Osteoblast (primary cell): Measurements from ENCODE around the gene RBBP8NL. TPM values are rescaled to one million over a fixed set of nuclear protein-coding genes. Genes with fewer than 3 reads are reported as not detected.
"Not testable (repeated sequence)": the region's sequence is repeated elsewhere in the genome, so short reads cannot be mapped to it uniquely, and the experiment has no call there.

Experiments used
- DNase-seq: peaks from one replicate; pipeline ENCODE4 v3.0.0; 2011; ENCODE audit warnings: low spot score, mixed read lengths; ENCODE audit not compliant: insufficient read length; ENCODE audit errors: missing footprints
- H2AFZ ChIP-seq: 2 replicates; pipeline ENCODE4 v1.6.0; 2011; ENCODE audit warnings: mild to moderate bottlenecking, low read length
- H3K27ac ChIP-seq: 2 replicates; pipeline ENCODE4 v1.5.1; 2011; ENCODE audit warnings: mild to moderate bottlenecking, low read depth, low read length, moderate library complexity
- H3K27me3 ChIP-seq: 2 replicates; pipeline ENCODE4 v1.6.0; 2012; ENCODE audit warnings: mild to moderate bottlenecking, control low read depth, inconsistent platforms, low read length, moderate library complexity; ENCODE audit not compliant: insufficient read depth
- H3K36me3 ChIP-seq: 2 replicates; pipeline ENCODE4 v1.5.1; 2011; ENCODE audit warnings: mild to moderate bottlenecking, low read length, control low read depth, moderate library complexity; ENCODE audit not compliant: insufficient read depth
- H3K4me1 ChIP-seq: 2 replicates; pipeline ENCODE4 v1.5.1; 2011; ENCODE audit warnings: mild to moderate bottlenecking, low read length, control low read depth, moderate library complexity; ENCODE audit not compliant: insufficient read depth
- H3K4me2 ChIP-seq: 2 replicates; pipeline ENCODE4 v1.6.0; 2011; ENCODE audit warnings: mild to moderate bottlenecking, low read length; ENCODE audit not compliant: insufficient read depth
- H3K4me3 ChIP-seq: fragments of 200-600 bp; sonication (generic); 3 replicates; pipeline ENCODE4 v1.5.1; 2012; ENCODE audit warnings: mild to moderate bottlenecking, low read length, inconsistent platforms; ENCODE audit not compliant: insufficient read depth
- H3K79me2 ChIP-seq: 2 replicates; pipeline ENCODE4 v1.6.0; 2012; ENCODE audit warnings: mild to moderate bottlenecking, low read length, control low read depth, inconsistent platforms; ENCODE audit not compliant: insufficient read depth
- H3K9me3 ChIP-seq: 2 replicates; pipeline ENCODE4 v1.5.1; 2011; ENCODE audit warnings: low read depth, low read length, control low read depth
- H4K20me1 ChIP-seq: 2 replicates; pipeline ENCODE4 v1.6.0; 2012; ENCODE audit warnings: mild to moderate bottlenecking, low read length, control low read depth; ENCODE audit not compliant: insufficient read depth
- CTCF ChIP-seq: IDR thresholded peaks from 2 replicates; pipeline ENCODE4 v1.5.1; 2011; ENCODE audit warnings: mild to moderate bottlenecking, low read depth, low read length, moderate library complexity; ENCODE audit errors: extremely low read depth
- total RNA-seq: library from RNA; depleted of rRNA; stranded (reverse); fragments of >200 nt; gene quantifications from 2 replicates; pipeline ENCODE4 v1.2.3, GENCODE V29; 2012

RBBP8NL gene
- total RNA-seq, 1 donor: not detected

- Histone ChIP-seq H3K4me1 (peaks cover 10% of the 10 kb centered on the region), H3K4me3 (no peak overlapping the region), H4K20me1 (no peaks in the 10 kb centered on the region), H3K27ac (no peak overlapping the region), H3K27me3 (peaks cover 9% of the 10 kb centered on the region), H3K9me3 (no peaks in the 10 kb centered on the region), H3K4me2 (no peak overlapping the region), H3K36me3 (no peaks in the 10 kb centered on the region), H2AFZ (peak overlapping the region; percentile 31), H3K79me2 (no peaks in the 10 kb centered on the region)
- peak; percentile 93 for DNase-seq
- TF ChIP-seq CTCF: peak; percentile 36
Observed at GRCh38 chr20:62376112-62377063, 51.0 kb downstream of the RBBP8NL start.

- H4K20me1 ChIP-seq: no peaks in the 10 kb centered on the region
- DNase-seq: no peak
- H3K27me3 ChIP-seq: peaks cover 9% of the 10 kb centered on the region
- H3K4me1 ChIP-seq: peaks cover 13% of the 10 kb centered on the region
- TF ChIP-seq CTCF: no peak
- no peak overlapping the region for H3K4me3 ChIP-seq
- H3K4me2 ChIP-seq: no peak overlapping the region
- H3K36me3 ChIP-seq: no peaks in the 10 kb centered on the region
- H2AFZ ChIP-seq: no peak overlapping the region
- no peak overlapping the region for H3K27ac ChIP-seq
- H3K9me3 ChIP-seq: no peaks in the 10 kb centered on the region
- H3K79me2 ChIP-seq: no peaks in the 10 kb centered on the region
Observed at GRCh38 chr20:62374331-62375152, 52.8 kb downstream of the RBBP8NL start.

- H3K79me2 ChIP-seq, H3K9me3 ChIP-seq, H3K27ac ChIP-seq, H3K36me3 ChIP-seq, H3K27me3 ChIP-seq, DNase-seq, H3K4me3 ChIP-seq, H2AFZ ChIP-seq, H4K20me1 ChIP-seq, H3K4me2 ChIP-seq: not testable (repeated sequence)
- peaks cover 20% of the 10 kb centered on the region for H3K4me1 ChIP-seq
Observed at GRCh38 chr20:62373631-62374179, 53.6 kb downstream of the RBBP8NL start.

- H3K36me3 ChIP-seq: no peaks in the 10 kb centered on the region
- H3K4me3 ChIP-seq: no peak overlapping the region
- no peak for TF ChIP-seq CTCF
- H3K27me3 ChIP-seq: peaks cover 22% of the 10 kb centered on the region
- H3K9me3 ChIP-seq: no peaks in the 10 kb centered on the region
- H3K27ac ChIP-seq: no peak overlapping the region
- H2AFZ ChIP-seq: no peak overlapping the region
- no peak overlapping the region for H3K4me2 ChIP-seq
- H4K20me1 ChIP-seq: no peaks in the 10 kb centered on the region
- peaks cover 33% of the 10 kb centered on the region for H3K4me1 ChIP-seq
- H3K79me2 ChIP-seq: no peaks in the 10 kb centered on the region
- no peak for DNase-seq
Observed at GRCh38 chr20:62372042-62372993, 55.0 kb downstream of the RBBP8NL start.
